ENCODE results near the gene OR56B1.
"Not testable (repeated sequence)": the region's sequence is repeated elsewhere in the genome, so short reads cannot be mapped to it uniquely, and the experiment has no call there.

Gene OR56B1, protein sequence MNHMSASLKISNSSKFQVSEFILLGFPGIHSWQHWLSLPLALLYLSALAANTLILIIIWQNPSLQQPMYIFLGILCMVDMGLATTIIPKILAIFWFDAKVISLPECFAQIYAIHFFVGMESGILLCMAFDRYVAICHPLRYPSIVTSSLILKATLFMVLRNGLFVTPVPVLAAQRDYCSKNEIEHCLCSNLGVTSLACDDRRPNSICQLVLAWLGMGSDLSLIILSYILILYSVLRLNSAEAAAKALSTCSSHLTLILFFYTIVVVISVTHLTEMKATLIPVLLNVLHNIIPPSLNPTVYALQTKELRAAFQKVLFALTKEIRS

DNA sequence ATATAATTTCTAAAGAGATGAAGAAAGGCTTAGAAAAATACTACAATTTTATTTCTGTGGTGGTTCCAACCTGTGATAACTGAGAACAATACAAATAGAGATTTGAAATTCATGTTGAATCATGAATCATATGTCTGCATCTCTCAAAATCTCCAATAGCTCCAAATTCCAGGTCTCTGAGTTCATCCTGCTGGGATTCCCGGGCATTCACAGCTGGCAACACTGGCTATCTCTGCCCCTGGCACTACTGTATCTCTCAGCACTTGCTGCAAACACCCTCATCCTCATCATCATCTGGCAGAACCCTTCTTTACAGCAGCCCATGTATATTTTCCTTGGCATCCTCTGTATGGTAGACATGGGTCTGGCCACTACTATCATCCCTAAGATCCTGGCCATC, at the start of gene OR56B1:
Gene OR56B1 (plus strand): TSS at position 53 of the 400 bp plus-strand sequence. CDS start 69 bp downstream, at position 122.
- DNase-seq, result no peak

DNA sequence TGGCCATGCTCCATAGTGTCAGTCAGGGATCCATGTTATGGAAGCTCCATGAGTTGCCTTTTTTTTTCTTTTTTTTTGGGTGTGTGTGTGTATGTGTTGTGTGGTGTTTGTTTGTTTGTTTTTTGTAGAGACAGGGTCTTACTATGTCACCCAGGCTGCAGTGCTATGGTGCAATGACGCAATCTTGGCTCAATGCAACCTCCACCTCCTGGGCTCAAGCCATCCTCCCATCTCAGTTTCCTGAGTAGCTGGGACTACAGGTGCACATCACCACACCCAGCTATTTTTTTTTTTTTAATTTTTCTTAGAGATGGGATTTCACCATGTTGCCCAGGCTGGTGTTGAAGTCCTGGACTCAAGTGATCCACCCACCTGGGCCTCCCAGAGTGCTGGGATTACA, 47.8 kb upstream of the OR56B1 start:
- DNase-seq, result no peak

DNA sequence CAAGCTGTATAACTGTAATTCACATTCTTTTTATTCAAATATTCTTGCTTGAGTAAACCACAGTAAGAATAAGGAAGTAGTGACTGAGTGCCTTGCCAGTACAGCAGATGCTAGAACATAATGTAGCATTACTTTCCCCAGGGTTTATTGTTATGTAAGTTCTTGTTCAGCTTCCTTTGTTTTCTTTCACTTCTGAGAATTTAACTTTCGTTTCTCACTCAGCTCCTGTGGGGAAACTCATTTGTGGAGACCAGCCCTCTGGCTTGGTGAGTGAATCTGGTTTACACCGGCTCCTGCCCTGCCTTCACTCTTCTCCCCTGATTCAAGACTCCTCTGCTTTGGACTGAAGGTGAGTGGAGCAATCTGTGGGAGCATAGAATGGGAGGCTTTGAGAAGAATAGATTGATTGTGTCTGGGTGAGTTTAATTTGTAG, 46.7 kb upstream of the OR56B1 start, which contains the start of gene TRIM22:
Gene TRIM22 (plus strand): TSS at position 240 of the 433 bp plus-strand sequence. CDS start 6,443 bp downstream, outside the sequence.
- no peak for DNase-seq

DNA sequence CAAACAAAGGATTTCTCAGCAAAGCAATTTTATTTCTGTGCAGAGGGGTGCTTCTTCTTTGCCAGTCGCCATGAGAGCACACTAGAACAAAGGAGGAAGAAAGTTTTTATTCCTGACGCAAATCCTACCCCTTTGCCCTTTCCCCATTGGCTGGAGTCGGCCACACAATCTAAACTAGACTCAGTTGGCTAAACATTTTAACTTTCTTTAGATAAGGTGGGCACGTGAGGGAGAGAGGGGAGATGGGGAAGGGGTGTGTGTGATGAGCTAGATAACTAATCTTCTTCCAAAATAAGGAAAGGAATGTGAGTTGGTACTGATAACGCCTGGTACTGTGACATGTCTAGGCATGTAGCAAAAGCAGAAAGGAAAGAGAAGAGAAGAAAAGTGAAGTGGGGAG, 46.0 kb upstream of the OR56B1 start:
- no peak for DNase-seq

DNA sequence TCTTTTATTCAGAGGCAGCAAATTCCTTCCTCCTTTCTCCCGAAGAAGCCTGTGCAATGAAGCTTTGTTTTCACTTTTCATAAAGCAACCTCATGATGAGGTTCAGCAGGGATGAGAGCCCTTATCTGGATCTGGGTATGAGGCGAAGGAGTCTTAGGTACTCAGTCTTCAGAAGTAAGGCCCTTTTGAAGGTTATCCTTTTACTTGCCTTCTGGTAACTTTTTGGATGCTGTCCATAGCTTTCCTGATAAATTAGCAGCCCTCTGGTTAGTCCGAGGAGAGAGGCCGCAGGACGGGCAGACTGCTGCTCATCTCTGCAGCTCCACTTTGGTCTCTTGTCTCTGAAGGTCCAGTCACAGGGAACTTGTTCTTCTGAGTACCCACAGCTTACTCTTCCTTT, 45.5 kb upstream of the OR56B1 start:
- DNase-seq, result no peak

DNA sequence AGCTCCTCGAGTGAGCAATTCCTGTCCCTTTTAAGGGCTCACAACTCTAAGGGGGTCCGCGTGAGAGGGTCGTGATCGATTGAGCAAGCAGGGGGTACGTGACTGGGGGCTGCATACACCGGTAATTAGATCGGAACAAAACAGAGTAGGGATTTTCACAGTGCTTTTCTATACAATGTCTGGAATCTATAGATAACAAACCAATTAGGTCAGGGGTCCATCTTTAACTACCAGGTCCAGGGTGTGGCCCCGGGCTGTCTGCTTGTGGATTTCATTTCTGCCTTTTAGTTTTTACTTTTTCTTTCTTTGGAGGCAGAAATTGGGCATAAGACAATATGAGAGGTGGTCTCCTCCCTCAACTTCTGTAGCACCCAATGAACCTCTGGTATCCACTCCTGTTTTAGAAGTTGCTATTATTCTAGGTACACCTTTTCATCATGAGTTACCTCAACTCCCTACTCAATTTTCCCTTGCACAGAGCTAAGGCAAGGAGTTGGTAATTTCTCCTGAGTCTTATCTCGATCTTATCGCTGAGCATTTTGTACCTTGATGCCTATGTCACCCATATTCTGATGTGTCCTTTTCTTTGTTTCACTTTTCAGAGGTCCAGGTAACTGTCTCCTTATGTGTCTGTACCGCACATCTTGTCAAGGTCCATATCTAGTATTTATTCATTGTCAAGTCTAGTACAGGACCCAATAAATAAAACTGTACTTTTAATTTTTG, 44.8 kb upstream of the OR56B1 start:
- DNase-seq, result not testable (repeated sequence)

DNA sequence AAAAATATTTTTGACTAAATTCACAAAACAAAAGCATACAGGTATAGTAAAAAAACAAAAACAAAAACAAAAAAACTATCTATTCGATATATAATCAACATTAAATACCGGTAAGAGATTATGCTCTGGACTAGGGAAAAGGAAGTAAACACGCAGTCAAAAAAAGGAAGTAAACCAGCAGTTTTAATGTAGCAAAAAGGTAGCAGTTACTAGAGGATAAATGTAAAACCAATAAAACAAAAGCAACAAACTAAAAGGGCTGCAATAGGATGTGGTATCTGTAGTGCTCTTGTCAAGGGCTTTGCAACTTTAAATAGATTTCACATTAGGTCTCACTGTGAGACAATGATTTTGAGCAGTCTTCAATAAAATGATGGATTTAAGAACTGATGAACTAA, 44.3 kb upstream of the OR56B1 start:
- no peak for DNase-seq

DNA sequence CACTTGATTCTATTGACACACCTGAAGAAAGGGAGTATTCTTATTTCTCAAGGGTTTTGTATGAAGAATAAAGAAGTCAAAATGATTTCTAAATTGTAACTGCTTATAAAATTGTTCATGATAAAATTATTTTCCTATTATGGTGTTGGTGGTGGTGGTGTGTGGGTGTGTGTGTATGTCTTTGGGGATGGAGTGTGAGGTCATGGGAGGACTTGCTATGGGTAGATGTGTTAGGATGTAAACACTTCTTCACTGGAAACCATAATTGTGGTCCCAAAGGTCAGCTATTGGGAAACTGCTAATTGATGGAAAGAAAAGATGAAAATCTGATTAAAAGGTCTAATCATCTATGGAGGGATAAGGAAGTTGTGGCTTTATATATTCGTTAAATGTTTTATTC, 41.6 kb upstream of the OR56B1 start:
- DNase-seq, result no peak

DNA sequence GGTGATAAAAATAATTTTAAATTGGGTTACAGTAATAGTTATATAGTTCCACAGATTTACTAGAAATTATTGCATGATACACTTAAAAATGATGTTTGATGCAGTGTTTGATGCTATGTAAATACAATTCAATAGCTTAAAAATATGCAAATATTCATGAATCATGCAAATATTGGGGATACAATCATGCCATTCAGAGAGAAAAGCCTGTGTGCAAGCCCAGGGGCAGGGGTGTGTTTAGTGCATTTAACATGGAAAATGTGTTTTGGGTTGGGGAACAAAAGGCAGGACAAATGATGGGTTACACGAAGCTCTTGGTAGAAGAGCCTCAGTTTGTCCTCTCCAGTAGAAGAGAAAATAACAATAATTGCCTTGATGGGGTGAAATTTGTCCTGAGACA, 40.7 kb upstream of the OR56B1 start:
- no peak for DNase-seq

DNA sequence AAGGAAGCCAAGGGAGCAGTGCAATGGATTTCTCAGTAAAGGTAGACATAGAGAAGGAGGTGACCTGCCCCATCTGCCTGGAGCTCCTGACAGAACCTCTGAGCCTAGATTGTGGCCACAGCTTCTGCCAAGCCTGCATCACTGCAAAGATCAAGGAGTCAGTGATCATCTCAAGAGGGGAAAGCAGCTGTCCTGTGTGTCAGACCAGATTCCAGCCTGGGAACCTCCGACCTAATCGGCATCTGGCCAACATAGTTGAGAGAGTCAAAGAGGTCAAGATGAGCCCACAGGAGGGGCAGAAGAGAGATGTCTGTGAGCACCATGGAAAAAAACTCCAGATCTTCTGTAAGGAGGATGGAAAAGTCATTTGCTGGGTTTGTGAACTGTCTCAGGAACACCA, 40.0 kb upstream of the OR56B1 start:
- no peak for DNase-seq

DNA sequence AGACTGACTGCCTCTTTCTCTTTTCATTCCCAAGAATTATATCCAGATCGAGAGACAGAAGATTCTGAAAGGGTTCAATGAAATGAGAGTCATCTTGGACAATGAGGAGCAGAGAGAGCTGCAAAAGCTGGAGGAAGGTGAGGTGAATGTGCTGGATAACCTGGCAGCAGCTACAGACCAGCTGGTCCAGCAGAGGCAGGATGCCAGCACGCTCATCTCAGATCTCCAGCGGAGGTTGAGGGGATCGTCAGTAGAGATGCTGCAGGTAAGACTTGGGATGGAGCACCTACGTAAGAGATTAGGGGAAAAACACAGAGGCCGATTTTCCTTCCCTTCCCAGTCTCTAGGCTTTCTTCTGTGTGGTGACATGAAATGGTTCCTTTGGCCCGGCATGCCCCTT, 38.0 kb upstream of the OR56B1 start:
- no peak for DNase-seq

DNA sequence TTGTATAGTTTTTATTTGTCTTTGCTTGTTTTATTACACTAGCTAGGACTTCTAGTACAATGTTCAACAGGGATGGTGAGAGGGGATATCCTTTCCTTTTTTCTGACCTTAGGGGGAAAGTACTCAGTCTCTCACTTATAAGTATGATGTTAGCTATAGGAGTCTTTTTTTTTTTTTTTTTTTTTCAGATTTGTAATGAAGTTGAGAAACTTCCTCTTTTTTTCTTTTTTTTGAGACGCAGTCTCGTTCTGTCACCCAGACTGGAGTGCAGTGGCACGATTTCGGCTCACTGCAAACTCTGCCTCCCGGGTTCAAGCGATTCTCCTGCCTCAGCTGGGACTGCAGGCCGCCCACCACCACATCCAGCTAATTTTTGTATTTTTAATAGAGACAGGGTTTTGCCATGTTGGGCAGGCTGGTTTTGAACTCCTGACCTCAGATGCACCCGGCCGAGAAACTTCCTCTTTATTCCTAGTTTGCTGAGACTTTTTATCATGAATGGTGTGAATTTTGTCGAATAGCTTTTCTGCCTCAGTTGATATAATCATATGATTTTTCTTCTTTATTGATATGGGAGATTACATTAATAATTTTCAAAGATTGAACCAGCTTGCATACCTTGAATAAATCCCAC, 35.7 kb upstream of the OR56B1 start:
- DNase-seq, result no peak

DNA sequence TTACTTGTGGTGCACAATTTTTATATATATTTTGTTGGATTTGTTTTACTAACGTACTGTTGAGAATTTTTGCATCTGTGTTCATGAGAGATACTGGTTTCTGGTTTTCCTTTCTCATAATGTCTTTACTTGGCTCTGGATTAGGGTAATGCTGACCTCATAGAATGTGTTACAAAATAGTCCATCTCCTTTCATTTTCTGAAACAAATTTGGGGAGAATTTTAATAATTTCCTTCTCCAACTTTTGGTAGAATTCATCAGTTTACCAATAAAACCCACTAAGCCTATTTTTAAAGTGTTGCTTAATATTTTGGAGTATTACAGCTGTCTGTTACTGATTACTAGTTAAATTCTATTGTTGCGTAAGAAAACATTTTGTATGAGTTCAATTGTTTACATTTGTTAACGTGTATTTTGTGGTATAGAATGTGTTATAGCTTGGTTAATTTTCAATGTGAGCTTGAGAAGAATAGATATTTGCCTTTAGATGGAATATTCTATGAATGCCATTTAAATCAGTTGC, 35.1 kb upstream of the OR56B1 start:
- DNase-seq, result no peak

DNA sequence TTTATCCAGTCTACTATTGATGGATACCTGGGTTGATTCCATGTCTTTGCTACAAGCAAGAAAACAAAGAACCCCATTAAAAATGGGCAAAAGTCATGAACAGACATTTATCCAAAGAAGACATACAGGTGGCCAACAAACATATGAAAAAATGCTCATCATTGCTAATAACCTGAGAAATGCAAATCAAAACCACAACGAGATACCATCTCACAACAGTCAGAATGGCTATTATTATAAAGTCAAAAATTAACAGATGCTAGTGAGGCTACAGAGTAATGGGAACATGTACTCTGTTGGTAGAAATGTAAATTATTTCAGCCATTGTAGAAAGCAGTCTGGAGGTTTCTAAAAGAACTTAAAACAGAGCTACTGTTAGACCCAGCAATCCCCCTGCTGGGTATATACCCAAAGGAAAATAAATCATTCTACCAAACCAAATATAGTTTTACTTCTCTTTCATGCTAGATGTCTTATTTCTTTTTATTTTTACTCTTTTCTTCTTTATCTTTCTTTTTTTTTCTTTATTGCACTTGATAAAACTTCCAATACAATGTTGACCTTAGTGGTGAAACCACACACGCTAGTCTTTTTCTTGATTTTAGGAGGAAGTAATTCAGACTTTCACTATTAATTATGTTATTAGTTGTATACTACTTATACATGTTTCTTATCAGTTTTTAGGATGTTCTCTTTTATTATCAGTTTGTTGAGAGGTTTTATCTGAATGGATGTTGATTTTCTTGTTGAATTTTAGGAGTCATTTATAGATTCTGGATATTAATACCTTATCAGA, 32.3 kb upstream of the OR56B1 start:
- DNase-seq, result no peak

DNA sequence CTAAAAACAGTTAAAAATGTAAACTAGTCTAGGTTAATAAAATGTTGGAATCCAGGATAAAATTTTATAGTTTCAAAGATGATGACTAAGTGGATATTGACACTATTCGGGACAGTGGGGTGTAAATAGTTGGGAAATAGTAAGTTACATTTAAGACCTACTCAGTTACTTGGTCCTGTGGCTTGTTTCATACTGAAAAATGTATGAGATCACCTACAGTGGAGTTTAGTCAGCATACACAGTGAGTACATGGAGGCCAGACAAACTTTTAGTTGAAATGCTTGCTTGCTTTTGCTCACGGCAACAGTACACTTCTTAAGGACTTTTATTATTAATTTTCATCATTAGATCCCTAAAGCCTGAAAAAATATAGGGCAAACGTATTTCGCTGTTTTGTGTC, 30.6 kb upstream of the OR56B1 start:
- no peak for DNase-seq

DNA sequence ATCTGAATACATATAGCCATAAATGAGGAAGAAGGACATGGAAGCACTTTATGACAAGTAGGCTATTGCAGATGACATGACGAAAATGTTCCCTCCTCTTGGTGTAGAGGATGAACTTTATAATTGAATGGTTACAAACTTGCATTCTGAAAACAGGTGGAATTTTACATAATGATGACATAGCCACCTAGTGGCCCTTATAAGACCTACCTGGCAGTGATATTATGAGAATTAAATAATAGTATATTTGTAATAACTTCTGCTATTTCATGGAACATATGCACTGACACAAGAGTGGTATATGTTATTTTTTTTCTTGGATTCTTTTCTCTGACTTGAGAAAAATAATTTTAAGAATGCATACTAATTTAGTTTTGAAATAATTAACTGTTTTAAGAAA, 23.7 kb upstream of the OR56B1 start:
- no peak for DNase-seq

DNA sequence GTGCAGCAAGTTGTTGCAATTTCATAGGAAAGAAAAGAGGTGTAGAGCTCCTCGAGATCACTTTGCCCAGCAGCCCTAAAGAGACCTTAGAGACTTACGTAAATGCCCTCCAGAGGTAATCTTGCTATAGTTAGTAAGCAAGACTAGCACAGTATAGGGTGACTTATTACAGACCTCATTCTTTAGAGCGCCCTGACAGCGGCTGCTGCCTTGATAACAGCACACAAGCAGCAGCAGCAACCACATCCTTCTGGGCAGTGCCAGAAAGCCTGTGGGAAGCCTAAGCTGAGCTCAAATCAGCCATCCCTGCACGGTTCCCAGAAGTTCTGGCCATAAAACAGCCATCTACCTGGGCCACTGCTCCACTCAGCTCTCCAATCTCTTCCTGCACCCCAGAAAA, 22.6 kb upstream of the OR56B1 start:
- no peak for DNase-seq

DNA sequence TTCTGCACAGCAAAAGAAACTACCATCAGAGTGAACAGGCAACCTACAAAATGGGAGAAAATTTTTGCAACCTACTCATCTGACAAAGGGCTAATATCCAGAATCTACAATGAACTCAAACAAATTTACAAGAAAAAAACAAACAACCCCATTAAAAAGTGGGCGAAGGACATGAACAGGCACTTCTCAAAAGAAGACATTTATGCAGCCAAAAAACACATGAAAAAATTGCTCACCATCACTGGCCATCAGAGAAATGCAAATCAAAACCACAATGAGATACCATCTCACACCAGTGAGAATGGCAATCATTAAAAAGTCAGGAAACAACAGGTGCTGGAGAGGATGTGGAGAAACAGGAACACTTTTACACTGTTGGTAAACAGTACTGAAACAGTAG, 19.7 kb upstream of the OR56B1 start:
- DNase-seq, result not testable (repeated sequence)

DNA sequence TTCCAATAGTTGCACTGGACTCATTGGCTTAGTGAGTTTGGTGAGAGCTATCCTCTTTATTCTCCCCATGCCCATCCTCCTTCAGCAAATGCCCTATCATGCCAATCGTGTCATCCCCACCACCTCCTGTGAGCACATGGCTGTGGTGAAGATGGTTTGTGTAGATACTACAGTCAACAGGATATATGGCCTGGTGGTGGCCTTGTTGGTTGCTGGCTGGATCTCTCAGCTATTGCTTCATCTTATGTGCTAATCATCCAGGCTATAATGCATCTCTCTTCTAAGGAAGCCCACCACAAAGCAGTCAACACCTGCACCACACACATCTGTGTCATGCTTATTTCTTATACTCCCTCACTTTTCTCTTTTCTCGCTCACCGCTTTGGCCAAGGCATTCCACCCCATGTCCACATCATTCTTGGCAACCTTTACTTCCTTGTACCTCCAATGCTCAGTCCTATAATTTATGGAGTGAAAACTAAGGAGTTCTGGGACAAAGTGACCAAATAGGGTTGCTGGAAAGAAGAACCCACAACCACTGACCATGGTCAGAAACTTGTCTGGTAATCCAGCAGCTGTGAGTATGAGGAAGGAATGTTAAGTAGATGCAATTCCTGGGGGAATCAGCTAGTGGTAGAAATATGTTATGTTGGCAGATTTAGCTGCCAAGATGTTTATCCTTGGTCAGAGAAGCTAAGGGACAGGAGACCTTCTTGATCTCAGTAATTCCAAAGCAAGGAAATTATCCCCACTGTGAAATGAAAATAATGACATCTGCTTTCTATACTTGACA, 16.3 kb upstream of the OR56B1 start:
- DNase-seq, result no peak

DNA sequence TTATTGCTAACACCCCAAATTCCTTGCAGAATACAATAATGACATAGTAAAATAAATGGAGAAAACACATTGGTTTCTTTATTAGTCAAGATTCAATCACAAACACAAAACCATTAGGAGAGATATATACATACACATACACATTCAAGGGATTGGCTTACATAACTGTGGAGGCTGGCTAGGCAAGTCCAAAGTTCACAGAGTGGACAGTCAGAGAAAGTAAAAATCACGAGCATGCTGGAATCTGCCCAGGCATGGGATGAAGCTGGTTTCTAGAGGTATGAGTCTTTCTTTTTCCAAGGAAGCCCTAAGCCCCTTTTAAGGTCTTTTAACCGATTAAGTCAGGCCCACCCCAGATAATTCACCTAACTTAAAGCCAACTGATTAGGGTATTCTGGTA, 13.6 kb upstream of the OR56B1 start:
- no peak for DNase-seq

DNA sequence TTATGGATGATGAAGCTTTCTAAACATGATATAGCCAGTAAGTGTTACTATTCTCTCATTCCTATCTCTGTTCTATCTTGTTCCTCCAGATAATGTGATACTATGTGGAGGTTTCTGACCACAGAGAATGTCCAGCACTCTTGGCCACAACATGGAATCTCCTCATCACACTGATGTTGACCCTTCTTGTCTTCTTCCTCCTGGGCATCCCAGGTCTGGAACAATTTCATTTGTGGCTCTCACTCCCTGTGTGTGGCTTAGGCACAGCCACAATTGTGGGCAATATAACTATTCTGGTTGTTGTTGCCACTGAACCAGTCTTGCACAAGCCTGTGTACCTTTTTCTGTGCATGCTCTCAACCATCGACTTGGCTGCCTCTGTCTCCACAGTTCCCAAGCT, 9.9 kb upstream of the OR56B1 start:
- no peak for DNase-seq

DNA sequence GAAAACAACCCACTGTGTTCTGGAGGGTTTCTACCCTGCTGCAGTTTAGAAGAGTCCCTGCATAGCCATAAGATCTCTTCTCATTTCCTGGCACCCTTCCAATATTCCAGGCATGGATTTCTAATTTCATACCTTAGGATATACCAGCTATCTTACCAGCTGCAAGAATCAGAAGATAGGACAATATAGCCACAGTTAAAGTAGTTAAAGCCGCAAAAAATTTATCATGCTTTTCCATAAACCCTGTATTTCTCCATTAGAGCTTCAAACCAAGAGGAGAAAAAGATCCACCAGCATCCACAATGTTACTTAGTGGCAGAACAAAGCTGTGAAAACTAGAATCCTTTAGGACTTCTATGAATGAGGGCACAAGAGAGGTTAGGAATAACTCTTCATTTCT, 8.6 kb upstream of the OR56B1 start:
- no peak for DNase-seq

Measured in NCI-H345 (cell line).